ENCODE data around the gene NDE1. TPM values are rescaled to one million over a fixed set of nuclear protein-coding genes. Genes with fewer than 3 reads are reported as not detected.

The NDE1 gene
- total and polyA plus RNA-seq, 9 of the 15 experiments (the other 6 are each of a cell fraction or from before 2014, with no cell fraction given): 3.1 to 59.9 (median 30.0) TPM

DNA sequence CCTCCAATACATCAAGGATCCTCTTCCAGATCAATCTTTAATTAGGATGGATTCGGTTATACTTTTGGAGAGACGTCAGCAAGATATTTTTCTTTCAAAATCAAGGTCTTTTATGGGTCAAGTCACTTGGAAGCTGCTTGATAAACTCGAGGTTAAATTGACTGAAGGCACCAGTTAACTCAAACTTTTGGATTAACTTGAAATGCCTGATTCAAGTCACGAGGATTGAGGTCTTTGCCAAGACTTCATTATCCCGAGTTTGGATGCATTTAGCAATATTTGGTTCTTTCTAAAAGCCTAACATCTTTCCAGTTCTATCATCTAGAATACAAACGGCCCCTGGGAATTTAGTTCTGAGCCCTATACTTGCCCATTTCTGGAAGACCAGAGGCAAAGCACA is 123.9 kb downstream of the NDE1 start:
- BruUV-seq (replicated peaks): no TSS peak
- Histone ChIP-seq H3K27me3 (ENCODE audit: control insufficient read depth in 2 of 2, insufficient read depth in 2 of 2, low read length in 2 of 2) (peaks cover 20 to 61% of the 10 kb centered on the region in 2 experiments), H3K27ac (ENCODE audit: extremely low read depth, low read depth, low read length) (no peak overlapping the region), H3K9ac (ENCODE audit: insufficient read depth in 1 of 2, low read depth in 2 of 2, low read length in 2 of 2) (no peak overlapping the region), H3K9me3 (replicated peaks; ENCODE audit: control insufficient read depth, insufficient read depth, low read depth, low read length) (no peaks in the 10 kb centered on the region), H3K4me3 (no peak overlapping the region), H3K36me3 (ENCODE audit: control insufficient read depth, insufficient read depth, low read length) (no peaks in the 10 kb centered on the region), H2AFZ (ENCODE audit: low read depth, low read length) (no peak overlapping the region), H3K4me1 (replicated peaks in 1 of 2; ENCODE audit: control insufficient read depth in 2 of 2, insufficient read depth in 2 of 2, low read length in 2 of 2) (peaks cover 0 to 3% of the 10 kb centered on the region in 2 experiments; a peak in 2 of 5 replicates), H3K9me1 (ENCODE audit: control insufficient read depth, insufficient read depth, low read length) (no peaks in the 10 kb centered on the region), H3K79me2 (ENCODE audit: control insufficient read depth, insufficient read depth, low read length) (no peaks in the 10 kb centered on the region), H4K20me1 (replicated peaks; ENCODE audit: control insufficient read depth, insufficient read depth, low read length) (no peaks in the 10 kb centered on the region), H3K4me2 (ENCODE audit: insufficient read depth, low read length) (no peak overlapping the region)
- ChIA-PET CTCF (ENCODE audit: low intra/inter-chr PET ratio) (no interaction called here), POLR2A (no interaction called here)
- in situ Hi-C loops (cut with MboI) (no loop called here), intact Hi-C loops (cut with micrococcal nuclease) (no loop called here)
- TF ChIP-seq RBM34 (IDR thresholded peaks at IDR 0.05; ENCODE audit: borderline replicate concordance, insufficient read depth, low read length) (no peak), ZNF668 (CRISPR knock-in tag; IDR thresholded peaks at IDR 0.05) (no peak), ZNF57 (CRISPR knock-in tag; IDR thresholded peaks at IDR 0.05) (no peak), GATAD2A (IDR thresholded peaks at IDR 0.05) (no peak), KLF16 (IDR thresholded peaks at IDR 0.05) (no peak), NUFIP1 (IDR thresholded peaks at IDR 0.05; ENCODE audit: partially characterized antibody) (no peak), BRCA1 (IDR thresholded peaks at IDR 0.05) (no peak), BRCA1 (CRISPR knock-in tag; IDR thresholded peaks at IDR 0.05) (no peak), ZNF232 (CRISPR knock-in tag; IDR thresholded peaks at IDR 0.05) (no peak), BACH1 (tag; IDR thresholded peaks at IDR 0.05) (no peak), TAF7 (tag; IDR thresholded peaks at IDR 0.05) (no peak), ZNF175 (CRISPR knock-in tag; IDR thresholded peaks at IDR 0.05; ENCODE audit: low read depth) (no peak), RBM25 (IDR thresholded peaks at IDR 0.05; ENCODE audit: low read depth, low read length, severe bottlenecking) (no peak), ZNF644 (tag; IDR thresholded peaks at IDR 0.05; ENCODE audit: low read depth) (no peak), SP2 (IDR thresholded peaks at IDR 0.05; ENCODE audit: extremely low read depth, low read depth, low read length, poor library complexity, severe bottlenecking) (no peak)
- TF ChIP-seq, protein P1, sequence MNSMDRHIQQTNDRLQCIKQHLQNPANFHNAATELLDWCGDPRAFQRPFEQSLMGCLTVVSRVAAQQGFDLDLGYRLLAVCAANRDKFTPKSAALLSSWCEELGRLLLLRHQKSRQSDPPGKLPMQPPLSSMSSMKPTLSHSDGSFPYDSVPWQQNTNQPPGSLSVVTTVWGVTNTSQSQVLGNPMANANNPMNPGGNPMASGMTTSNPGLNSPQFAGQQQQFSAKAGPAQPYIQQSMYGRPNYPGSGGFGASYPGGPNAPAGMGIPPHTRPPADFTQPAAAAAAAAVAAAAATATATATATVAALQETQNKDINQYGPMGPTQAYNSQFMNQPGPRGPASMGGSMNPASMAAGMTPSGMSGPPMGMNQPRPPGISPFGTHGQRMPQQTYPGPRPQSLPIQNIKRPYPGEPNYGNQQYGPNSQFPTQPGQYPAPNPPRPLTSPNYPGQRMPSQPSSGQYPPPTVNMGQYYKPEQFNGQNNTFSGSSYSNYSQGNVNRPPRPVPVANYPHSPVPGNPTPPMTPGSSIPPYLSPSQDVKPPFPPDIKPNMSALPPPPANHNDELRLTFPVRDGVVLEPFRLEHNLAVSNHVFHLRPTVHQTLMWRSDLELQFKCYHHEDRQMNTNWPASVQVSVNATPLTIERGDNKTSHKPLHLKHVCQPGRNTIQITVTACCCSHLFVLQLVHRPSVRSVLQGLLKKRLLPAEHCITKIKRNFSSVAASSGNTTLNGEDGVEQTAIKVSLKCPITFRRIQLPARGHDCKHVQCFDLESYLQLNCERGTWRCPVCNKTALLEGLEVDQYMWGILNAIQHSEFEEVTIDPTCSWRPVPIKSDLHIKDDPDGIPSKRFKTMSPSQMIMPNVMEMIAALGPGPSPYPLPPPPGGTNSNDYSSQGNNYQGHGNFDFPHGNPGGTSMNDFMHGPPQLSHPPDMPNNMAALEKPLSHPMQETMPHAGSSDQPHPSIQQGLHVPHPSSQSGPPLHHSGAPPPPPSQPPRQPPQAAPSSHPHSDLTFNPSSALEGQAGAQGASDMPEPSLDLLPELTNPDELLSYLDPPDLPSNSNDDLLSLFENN (IDR thresholded peaks at IDR 0.05; ENCODE audit: low read depth in 2 of 2, low read length in 2 of 2): no peak
- DNase-seq (ENCODE audit: extremely low read depth in 1 of 4, low spot score in 3 of 4) (no peak), ATAC-seq (no peak), FAIRE-seq (no peak)
- WGBS (ENCODE audit: insufficient coverage, low coverage, missing lambda C conversion rate): 4% methylated on average over 6 of the region's 6 CpGs
